ENCODE results near the gene MRPL9. TPM values are rescaled to one million over a fixed set of nuclear protein-coding genes. Genes with fewer than 3 reads are reported as not detected.

MRPL9 gene
- total RNA-seq, 2 experiments from 2014 or later: 135 to 154 TPM

- Mint-ChIP-seq H3K4me3 (no peak overlapping the region), H3K27me3 (peaks cover 44% of the 10 kb centered on the region), H3K9me3 (no peaks in the 10 kb centered on the region), H3K27ac (no peak overlapping the region), H3K4me1 (ENCODE audit: low read depth) (peaks cover 16% of the 10 kb centered on the region), H3K36me3 (no peaks in the 10 kb centered on the region)
- no peak for DNase-seq
- POLR2A ChIA-PET: no interaction called here
- CTCF ChIA-PET: interaction anchor here (3.1 kb wide), 1 partner anchor 10 kb away, joined by 13 read pairs; no protein-coding TSS in a partner anchor
- intact Hi-C loops (cut with micrococcal nuclease): no loop called here
Measured at GRCh38 chr1:151723726-151724370, 39.4 kb downstream of the MRPL9 start.

DNA sequence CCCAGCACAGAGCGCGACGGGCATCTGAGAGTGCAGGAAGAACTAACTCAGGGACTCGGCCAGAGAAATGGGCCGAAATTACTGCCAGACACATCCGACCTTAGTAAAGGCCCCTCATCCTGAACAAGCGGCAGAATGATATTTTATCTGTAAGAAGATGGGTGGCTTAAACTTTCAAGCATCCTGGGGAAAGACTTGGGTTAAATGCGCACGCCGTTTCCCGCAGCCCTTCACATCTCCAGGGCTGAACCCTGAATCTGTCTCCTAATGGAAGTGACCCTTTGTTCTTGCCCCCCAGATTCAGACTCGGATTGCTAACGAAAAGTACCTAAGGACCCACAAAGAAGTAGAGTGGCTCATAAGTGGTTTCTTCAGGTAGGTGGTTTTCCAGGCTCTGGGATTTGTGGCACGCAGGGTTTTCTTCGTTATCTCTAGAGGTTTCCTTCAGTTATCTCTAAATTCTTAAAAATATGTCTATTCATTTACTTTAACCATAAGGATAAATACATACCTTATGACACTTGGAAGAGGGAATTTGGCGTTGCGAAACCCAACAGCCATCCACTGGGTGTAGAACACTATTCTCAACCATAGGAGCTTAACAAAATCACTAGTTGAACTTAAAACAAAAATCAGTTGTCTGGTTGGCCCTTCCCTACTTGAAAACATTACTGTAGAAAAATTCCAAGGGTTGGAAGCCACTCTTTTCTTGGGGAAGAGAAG lies 41.3 kb downstream of the MRPL9 start:
- CTCF ChIA-PET: interaction anchor here (1.2 to 3.1 kb wide), 2 partner anchors 12 to 115 kb away, joined by 3 to 13 read pairs; no protein-coding TSS in a partner anchor
- Mint-ChIP-seq H3K9me3 (no peaks in the 10 kb centered on the region), H3K4me1 (ENCODE audit: low read depth) (peaks cover 21% of the 10 kb centered on the region), H3K4me3 (peak overlapping the region; percentile 68), H3K27me3 (peaks cover 51% of the 10 kb centered on the region), H3K36me3 (no peaks in the 10 kb centered on the region), H3K27ac (no peak overlapping the region)
- POLR2A ChIA-PET: no interaction called here
- no peak for DNase-seq
- intact Hi-C loops (cut with micrococcal nuclease): no loop called here

- H3K36me3 Mint-ChIP-seq: no peaks in the 10 kb centered on the region
- no peaks in the 10 kb centered on the region for H3K9me3 Mint-ChIP-seq
- peaks cover 53% of the 10 kb centered on the region for H3K27me3 Mint-ChIP-seq
- POLR2A ChIA-PET: no interaction called here
- intact Hi-C loops (cut with micrococcal nuclease): no loop called here
- H3K27ac Mint-ChIP-seq: no peak within 1 kb of the TSS
- CTCF ChIA-PET: interaction anchor here (1.4 to 1.9 kb wide), 4 partner anchors 14 to 127 kb away, joined by 3 to 9 read pairs (median 6); no protein-coding TSS in a partner anchor
- DNase-seq: peak; percentile 63
- H3K4me1 Mint-ChIP-seq (ENCODE audit: low read depth): peaks cover 24% of the 10 kb centered on the region
- peak within 1 kb of the TSS; percentile 68 for H3K4me3 Mint-ChIP-seq
Measured at GRCh38 chr1:151720974-151721787, 42.1 kb downstream of the MRPL9 start, which contains the start of gene RIIAD1. RIIAD1 (plus strand) TSS chr1:151721522; CDS start chr1:151721537, 15 bp downstream.

GRCh38 chr1:151720554-151720953 lies 42.7 kb downstream of the MRPL9 start:
- ChIA-PET CTCF (interaction anchor here (1.4 to 1.9 kb wide), 4 partner anchors 14 to 126 kb away, joined by 3 to 9 read pairs (median 6); no protein-coding TSS in a partner anchor), POLR2A (no interaction called here)

DNA sequence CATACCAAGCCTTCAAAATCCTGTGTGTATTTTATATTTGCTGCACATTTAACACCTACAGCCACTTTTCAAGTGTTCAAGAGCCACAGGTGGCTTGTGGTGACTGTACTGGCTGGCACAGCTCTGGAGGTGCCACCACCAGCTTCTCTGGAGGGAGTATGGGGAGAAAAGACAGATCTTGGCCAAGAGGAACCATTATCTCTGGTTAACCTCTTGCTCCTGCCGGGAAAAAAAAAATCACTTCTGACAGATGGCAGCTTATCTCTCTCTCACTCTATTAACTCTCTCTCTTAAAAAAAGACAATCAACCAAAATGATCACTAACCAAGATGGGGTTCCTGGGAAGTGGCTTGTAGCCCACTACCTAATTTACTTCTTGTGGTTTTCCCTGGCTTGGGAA lies 43.2 kb downstream of the MRPL9 start:
- no peak for DNase-seq
- Mint-ChIP-seq H3K27me3 (peaks cover 57% of the 10 kb centered on the region), H3K36me3 (no peaks in the 10 kb centered on the region), H3K9me3 (no peaks in the 10 kb centered on the region), H3K4me3 (no peak overlapping the region), H3K4me1 (ENCODE audit: low read depth) (peaks cover 26% of the 10 kb centered on the region), H3K27ac (no peak overlapping the region)
- POLR2A ChIA-PET: no interaction called here
- CTCF ChIA-PET: interaction anchor here (1.4 to 1.9 kb wide), 4 partner anchors 15 to 126 kb away, joined by 3 to 9 read pairs (median 6); no protein-coding TSS in a partner anchor
- intact Hi-C loops (cut with micrococcal nuclease): no loop called here

More at GRCh38 chr1:151720554-151720953, 42.7 kb downstream of the MRPL9 start:
- H3K27me3 Mint-ChIP-seq: peaks cover 55% of the 10 kb centered on the region
- peak overlapping the region; percentile 28 for H3K4me3 Mint-ChIP-seq
- intact Hi-C loops (cut with micrococcal nuclease): no loop called here
- H3K36me3 Mint-ChIP-seq: no peaks in the 10 kb centered on the region
- DNase-seq: no peak
- H3K27ac Mint-ChIP-seq: no peak overlapping the region
- H3K4me1 Mint-ChIP-seq (ENCODE audit: low read depth): peaks cover 26% of the 10 kb centered on the region
- H3K9me3 Mint-ChIP-seq: no peaks in the 10 kb centered on the region

- POLR2A ChIA-PET: interaction anchor here (0.6 kb wide), 1 partner anchor 31 kb away, joined by 4 read pairs; no protein-coding TSS in a partner anchor
- Mint-ChIP-seq H3K4me3 (no peak overlapping the region), H3K4me1 (ENCODE audit: low read depth) (peaks cover 26% of the 10 kb centered on the region), H3K36me3 (no peaks in the 10 kb centered on the region), H3K9me3 (no peaks in the 10 kb centered on the region), H3K27ac (no peak overlapping the region), H3K27me3 (peaks cover 57% of the 10 kb centered on the region)
- intact Hi-C loops (cut with micrococcal nuclease): no loop called here
- CTCF ChIA-PET: no interaction called here
- no peak for DNase-seq
Measured at GRCh38 chr1:151718666-151719065, 44.6 kb downstream of the MRPL9 start.

GRCh38 chr1:151718011-151718431 lies 45.3 kb downstream of the MRPL9 start:
- POLR2A ChIA-PET: interaction anchor here (0.6 kb wide), 1 partner anchor 31 kb away, joined by 4 read pairs; no protein-coding TSS in a partner anchor
- intact Hi-C loops (cut with micrococcal nuclease): no loop called here
- CTCF ChIA-PET: no interaction called here
- H3K9me3 Mint-ChIP-seq: no peaks in the 10 kb centered on the region
- H3K4me1 Mint-ChIP-seq (ENCODE audit: low read depth): peaks cover 26% of the 10 kb centered on the region
- no peaks in the 10 kb centered on the region for H3K36me3 Mint-ChIP-seq
- no peak for DNase-seq
- H3K27me3 Mint-ChIP-seq: peaks cover 58% of the 10 kb centered on the region
- no peak overlapping the region for H3K4me3 Mint-ChIP-seq
- no peak overlapping the region for H3K27ac Mint-ChIP-seq

- peaks cover 55% of the 10 kb centered on the region for H3K27me3 Mint-ChIP-seq
- CTCF ChIA-PET: interaction anchor here (1.0 kb wide), 1 partner anchor 284 kb away, joined by 3 read pairs; no protein-coding TSS in a partner anchor
- intact Hi-C loops (cut with micrococcal nuclease): no loop called here
- H3K4me3 Mint-ChIP-seq: no peak within 1 kb of the TSS
- POLR2A ChIA-PET: no interaction called here
- H3K9me3 Mint-ChIP-seq: no peaks in the 10 kb centered on the region
- H3K36me3 Mint-ChIP-seq: no peaks in the 10 kb centered on the region
- DNase-seq: peak; percentile 30
- no peak within 1 kb of the TSS for H3K27ac Mint-ChIP-seq
- H3K4me1 Mint-ChIP-seq (ENCODE audit: low read depth): peaks cover 25% of the 10 kb centered on the region
Measured at GRCh38 chr1:151716771-151717631, 46.3 kb downstream of the MRPL9 start, which contains the start of gene CELF3. CELF3 (minus strand) TSS chr1:151716803; CDS start chr1:151716020, 783 bp downstream.

DNA sequence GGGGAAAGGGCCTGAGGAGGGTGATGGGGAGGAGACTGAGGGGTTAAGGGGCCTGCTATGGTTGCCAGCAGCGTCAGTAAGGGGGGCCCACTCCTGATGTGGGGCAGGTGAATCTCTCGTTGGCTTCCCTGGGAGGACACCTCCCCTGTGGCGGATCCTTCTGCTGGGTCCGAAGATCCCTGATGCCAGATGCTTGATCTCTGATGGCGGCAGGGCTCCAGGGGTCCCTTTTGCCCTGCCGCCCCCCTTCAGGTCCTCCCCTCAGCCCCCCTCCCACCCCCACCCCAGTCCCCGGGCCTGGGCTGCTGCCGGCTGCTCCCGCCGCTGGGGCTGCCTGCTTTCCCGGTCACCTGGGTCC lies 46.9 kb downstream of the MRPL9 start:
- ChIA-PET CTCF (interaction anchor here (1.0 kb wide), 1 partner anchor 285 kb away, joined by 3 read pairs; no protein-coding TSS in a partner anchor), POLR2A (no interaction called here)
- Mint-ChIP-seq H3K27ac (no peak overlapping the region), H3K4me3 (no peak overlapping the region), H3K9me3 (no peaks in the 10 kb centered on the region), H3K4me1 (ENCODE audit: low read depth) (peaks cover 20% of the 10 kb centered on the region), H3K36me3 (no peaks in the 10 kb centered on the region), H3K27me3 (peaks cover 55% of the 10 kb centered on the region)
- no peak for DNase-seq
- intact Hi-C loops (cut with micrococcal nuclease): no loop called here

- POLR2A ChIA-PET: no interaction called here
- Mint-ChIP-seq H3K27ac (no peak overlapping the region), H3K36me3 (no peaks in the 10 kb centered on the region), H3K9me3 (no peaks in the 10 kb centered on the region), H3K27me3 (peaks cover 55% of the 10 kb centered on the region), H3K4me1 (ENCODE audit: low read depth) (peaks cover 18% of the 10 kb centered on the region), H3K4me3 (no peak overlapping the region)
- CTCF ChIA-PET: interaction anchor here (0.7 to 1.0 kb wide), 2 partner anchors 121 to 286 kb away, joined by 3 read pairs; no protein-coding TSS in a partner anchor
- intact Hi-C loops (cut with micrococcal nuclease): no loop called here
- DNase-seq: peak; percentile 17
Measured at GRCh38 chr1:151715726-151716404, 47.4 kb downstream of the MRPL9 start.
